PFSK-1 (cell line): ENCODE measurements around the gene SUPT6H.

ENCODE experiments used
- FOXP2 ChIP-seq: optimal IDR thresholded peaks from 2 replicates; pipeline ENCODE3; 2011; ENCODE audit warnings: borderline replicate concordance, control low read depth, inconsistent platforms; ENCODE audit not compliant: insufficient read depth; ENCODE audit errors: extremely low read length, extremely low read depth
- POLR2AphosphoS5 ChIP-seq: IDR thresholded peaks from 2 replicates; pipeline ENCODE4 v1.6.1; 2012; ENCODE audit warnings: low read depth, mild to moderate bottlenecking, control low read depth, low read length, moderate library complexity
- REST ChIP-seq, 2 experiments: IDR thresholded peaks; 2 replicates each; pipeline versions ENCODE4 v1.6.1 to v1.8.0; 2011 to 2012; ENCODE audit warnings: low read depth in 2 of 2, low read length in 2 of 2, control low read depth in 1 of 2, inconsistent platforms in 1 of 2, mild to moderate bottlenecking in 1 of 2, moderate library complexity in 1 of 2; ENCODE audit not compliant: insufficient read depth in 1 of 2
- SIN3A ChIP-seq: IDR thresholded peaks from 2 replicates; pipeline ENCODE4 v1.6.1; 2012; ENCODE audit warnings: mild to moderate bottlenecking, low read length, moderate library complexity, borderline replicate concordance; ENCODE audit not compliant: insufficient read depth
- TAF1 ChIP-seq: IDR thresholded peaks from 2 replicates; pipeline ENCODE4 v1.6.1; 2012; ENCODE audit warnings: low read length, control low read depth, borderline replicate concordance; ENCODE audit not compliant: insufficient read depth

GRCh38 chr17:28620010-28620409, 42.0 kb upstream of the SUPT6H start:
- TF ChIP-seq TAF1 (no peak), POLR2AphosphoS5 (no peak), REST (IDR thresholded peaks at IDR 0.05; ENCODE audit: insufficient read depth in 1 of 2, low read depth in 2 of 2, low read length in 2 of 2) (no peak), FOXP2 (no peak), SIN3A (no peak)
